GM19463 (cell line): ENCODE data around the gene PCDH7.

Source experiments
- ATAC-seq: cut with Tn5 transposase; IDR thresholded peaks from one replicate; pipeline ENCODE4 v1.9.1; 2021; ENCODE audit warnings: mild to moderate bottlenecking, moderate library complexity; ENCODE audit not compliant: unreplicated experiment

The PCDH7 gene

DNA sequence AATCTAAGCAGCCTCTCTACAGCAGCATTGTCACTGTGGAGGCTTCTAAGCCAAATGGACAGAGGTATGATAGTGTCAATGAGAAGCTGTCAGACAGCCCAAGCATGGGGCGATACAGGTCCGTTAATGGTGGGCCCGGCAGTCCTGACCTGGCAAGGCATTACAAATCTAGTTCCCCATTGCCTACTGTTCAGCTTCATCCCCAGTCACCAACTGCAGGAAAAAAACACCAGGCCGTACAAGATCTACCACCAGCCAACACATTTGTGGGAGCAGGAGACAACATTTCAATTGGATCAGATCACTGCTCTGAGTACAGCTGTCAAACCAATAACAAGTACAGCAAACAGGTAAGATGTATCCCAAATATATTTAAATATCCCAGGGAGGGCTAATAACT lies 4.1 kb downstream of the PCDH7 start:
- no peak for ATAC-seq

DNA sequence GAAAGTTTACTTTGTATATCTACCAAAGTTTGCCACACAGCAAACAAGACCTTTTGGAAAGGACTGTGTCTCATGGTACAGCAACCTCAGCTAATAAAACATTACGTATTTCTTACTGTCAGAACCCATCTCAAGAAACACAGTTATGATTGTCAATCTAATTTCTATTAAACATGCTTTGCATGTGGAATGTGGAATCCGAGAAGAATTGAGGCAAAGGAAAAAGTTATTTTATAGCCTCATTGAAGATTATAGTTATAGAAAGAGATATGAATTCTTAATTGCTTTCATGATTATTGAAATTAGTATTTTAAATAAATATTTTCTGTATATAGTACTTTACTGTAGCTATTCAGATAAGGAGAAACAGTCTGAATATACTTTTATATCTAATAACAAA lies 5.4 kb downstream of the PCDH7 start:
- no peak for ATAC-seq

DNA sequence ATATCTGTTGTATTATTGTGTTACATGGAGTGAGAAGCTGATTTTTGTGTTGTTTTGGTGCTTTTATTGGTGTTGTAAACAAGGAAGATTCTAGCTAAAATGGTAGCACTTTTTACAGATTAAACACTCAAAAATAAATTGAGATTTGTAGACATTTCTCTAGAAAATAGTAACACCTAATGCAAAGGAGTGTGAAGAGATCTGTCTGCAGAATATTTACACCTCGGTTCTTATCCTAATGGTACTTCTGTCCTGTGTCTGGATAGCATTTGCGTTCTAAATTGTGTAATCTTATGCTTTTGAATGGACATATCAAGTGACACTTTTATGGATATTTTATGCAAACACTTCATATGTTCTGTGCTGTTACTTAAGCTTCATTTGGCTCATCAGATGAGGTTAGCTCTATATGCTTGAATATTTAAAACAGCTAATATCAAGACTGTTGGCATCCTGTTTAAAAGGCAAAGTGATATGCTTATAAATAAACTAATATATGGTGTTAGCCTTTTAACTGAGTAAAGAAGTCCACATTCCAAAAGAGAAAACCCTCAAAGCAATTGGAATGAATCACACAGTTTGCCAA lies 6.0 kb downstream of the PCDH7 start:
- no peak for ATAC-seq

- no peak for ATAC-seq
These were observed 7.2 kb downstream of the PCDH7 start for GRCh38 chr4:30727409-30727808.

DNA sequence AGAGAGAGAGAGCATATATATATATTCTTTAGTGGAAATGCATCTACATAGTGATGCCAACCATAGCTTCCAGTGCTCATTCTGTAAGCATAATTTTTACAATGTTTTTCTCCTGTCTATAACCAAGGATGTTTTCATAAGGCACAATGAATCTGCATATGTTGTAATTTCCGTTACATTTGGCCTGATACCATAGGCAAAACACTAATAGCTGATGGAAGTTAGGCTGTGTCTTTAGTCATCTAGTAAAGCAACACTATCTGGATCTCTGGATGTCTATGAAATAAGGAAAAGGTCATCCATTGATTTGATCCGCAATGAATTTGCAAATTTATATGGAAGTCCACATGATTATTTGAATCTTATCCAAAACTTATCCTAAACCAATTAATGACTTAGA lies 8.1 kb downstream of the PCDH7 start:
- no peak for ATAC-seq

GRCh38 chr4:30743897-30744296 lies 23.7 kb downstream of the PCDH7 start:
- no peak for ATAC-seq

DNA sequence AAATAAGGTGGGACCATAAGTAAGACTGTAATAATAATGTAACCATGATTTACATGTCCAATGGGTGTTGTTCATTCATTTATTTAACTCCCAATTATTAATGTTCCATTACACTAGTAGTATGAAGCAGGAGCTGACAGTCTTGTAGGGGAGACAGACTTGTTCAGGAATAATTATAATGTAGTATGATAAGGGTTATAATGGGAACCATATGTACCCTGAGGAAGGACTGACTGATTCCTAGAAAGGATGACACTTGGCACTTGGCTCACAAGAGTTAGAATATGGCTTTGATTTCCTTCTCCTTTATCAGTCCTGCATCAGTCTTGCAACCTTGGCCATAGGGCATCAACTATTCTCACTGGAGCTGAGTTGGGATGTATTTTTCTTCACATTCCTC lies 24.2 kb downstream of the PCDH7 start:
- ATAC-seq: no peak

DNA sequence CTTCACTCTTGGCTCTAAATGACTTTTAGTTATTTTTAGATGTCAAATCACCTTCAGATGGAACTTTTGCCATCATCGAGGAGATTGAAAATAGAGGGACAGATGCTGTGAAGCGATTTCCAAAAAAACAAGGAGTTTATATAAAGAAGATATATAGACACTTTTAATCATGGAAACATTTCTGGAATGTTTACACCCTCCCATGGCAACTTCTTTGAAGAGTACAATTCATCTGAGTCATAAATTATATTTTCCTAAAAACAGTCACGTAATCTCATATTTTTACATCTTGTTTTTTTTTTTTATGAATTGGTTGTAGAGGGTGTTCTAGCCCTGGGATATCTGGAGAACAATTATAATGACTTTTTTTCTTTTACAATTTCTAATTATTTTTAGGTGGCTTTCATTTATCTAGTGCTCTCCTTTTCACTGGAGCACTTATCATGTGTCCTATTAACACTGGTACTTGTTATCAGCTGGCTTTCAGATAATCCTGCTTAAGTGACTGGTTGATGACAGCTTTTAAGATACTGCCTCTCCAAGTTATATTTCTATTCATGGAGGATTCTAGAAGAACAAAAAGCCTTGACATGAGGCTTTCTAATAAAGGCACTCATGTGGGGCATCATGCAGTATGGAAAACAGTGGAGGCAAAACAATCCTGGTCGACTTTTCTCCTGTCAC lies 24.9 kb downstream of the PCDH7 start:
- ATAC-seq: no peak

- no peak for ATAC-seq
These were observed 26.6 kb downstream of the PCDH7 start for GRCh38 chr4:30746735-30747134.

DNA sequence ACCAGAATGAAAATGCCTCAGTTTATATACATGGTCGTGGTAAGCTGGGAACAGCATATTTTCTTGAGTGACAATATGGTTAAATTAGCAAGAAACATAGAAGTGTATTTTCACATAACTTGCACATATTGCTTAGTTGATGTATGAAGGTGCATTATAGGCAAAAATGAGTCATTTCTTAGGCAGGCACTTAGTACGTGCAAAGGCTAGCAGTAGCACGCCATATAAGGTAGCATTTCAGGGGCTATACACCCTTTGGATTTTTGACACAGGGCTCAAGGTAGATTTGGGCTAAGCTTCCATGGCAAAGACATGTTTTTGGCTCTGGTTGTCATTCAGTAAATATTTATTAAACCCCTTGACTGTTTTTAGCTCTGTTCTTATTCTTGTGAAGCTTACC lies 33.1 kb downstream of the PCDH7 start:
- ATAC-seq: no peak

DNA sequence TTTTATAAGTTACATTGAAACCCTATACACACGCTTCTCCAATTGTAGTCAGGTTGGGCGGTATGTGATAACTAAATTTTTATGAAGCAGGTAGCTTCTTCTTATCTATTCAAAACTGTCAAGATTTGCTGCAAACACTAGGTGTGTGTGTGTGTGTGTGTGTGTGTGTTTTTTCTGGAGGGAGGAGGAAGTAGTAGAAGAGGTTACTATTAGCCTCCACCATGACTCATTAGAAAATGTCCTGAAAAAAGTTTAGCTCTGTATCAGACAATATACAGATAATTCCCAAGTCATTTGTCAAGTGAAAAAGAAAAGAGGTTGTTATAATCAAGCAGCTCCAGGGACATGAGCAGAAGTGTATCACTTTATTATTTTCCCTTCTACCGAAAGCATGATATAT lies 33.9 kb downstream of the PCDH7 start:
- no peak for ATAC-seq

GRCh38 chr4:30755346-30755745 lies 35.2 kb downstream of the PCDH7 start:
- ATAC-seq: no peak

DNA sequence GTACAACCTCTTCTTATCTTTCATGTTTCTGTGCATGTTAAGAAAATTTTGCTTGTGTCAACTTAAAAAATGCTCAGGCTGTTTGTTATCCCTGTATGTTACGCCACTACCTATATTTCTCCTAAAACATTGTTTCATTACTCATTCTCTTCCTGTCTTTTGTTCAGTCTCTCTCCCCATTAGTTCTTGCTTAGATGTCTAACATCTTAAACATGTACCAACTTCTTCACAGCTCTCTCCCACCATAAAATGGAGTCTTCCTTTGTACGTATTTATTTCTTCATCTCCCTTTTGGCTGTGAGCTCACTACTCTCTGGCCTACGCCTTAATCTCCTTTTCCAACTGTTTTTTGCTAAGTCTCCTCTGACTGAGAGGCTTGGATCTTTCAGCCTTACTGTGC lies 36.4 kb downstream of the PCDH7 start:
- no peak for ATAC-seq

- no peak for ATAC-seq
These were observed 37.2 kb downstream of the PCDH7 start for GRCh38 chr4:30757357-30757756.

DNA sequence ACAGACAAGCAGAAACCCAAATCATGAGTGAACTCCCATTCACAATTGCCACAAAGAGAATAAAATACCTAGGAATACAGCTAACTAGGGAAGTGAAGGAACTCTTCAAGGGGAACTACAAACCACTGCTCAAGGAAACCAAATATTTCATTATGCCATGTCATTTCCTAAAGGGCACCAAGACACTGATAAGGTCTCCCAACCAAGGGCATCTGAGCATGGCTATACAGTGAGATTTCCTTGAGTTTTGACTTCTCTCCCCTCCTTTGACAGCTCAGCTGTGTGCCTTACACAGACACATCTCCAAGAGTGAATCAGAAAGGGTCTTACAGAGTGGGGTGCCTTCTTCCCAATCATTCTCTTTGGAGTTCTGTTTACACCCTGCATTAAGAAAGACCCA lies 40.4 kb downstream of the PCDH7 start:
- ATAC-seq: no peak

DNA sequence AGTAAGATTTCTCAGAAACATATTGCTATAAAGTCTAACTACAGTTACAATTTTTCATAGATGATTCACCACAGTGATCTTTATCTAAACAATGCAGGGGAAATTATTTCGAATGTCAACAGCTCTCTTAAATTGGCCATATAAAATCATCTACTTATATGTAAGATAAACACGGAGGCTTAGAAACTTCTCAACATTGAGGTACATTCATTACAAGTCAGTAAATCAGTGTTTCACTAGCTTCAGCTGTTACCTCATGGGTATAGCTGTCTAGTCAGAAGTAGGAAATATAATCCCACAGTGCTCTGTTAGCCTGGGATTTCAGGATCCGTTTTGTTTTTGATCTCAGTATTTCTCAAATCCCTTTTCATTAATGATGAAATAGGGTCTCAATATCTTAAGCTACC lies 43.2 kb downstream of the PCDH7 start:
- ATAC-seq: no peak

DNA sequence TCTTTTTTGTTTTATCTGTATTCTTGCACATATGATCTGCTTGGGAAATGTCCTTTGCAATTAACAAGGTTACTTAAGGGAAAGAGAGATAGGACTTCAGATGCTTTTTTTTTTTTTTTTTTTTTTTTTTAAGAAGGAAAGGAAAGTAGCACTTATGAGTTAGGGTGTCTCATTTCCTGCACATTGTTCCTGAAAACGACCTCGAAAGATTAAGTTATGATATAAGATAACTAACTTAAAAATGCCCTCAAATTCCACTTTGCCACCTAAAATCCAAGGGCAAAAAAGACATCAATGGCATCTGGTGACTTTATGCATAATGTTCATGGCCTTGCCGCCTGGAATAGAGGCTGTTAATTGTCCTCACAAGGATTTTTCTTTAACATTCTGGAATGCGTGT lies 44.9 kb downstream of the PCDH7 start:
- ATAC-seq: no peak

DNA sequence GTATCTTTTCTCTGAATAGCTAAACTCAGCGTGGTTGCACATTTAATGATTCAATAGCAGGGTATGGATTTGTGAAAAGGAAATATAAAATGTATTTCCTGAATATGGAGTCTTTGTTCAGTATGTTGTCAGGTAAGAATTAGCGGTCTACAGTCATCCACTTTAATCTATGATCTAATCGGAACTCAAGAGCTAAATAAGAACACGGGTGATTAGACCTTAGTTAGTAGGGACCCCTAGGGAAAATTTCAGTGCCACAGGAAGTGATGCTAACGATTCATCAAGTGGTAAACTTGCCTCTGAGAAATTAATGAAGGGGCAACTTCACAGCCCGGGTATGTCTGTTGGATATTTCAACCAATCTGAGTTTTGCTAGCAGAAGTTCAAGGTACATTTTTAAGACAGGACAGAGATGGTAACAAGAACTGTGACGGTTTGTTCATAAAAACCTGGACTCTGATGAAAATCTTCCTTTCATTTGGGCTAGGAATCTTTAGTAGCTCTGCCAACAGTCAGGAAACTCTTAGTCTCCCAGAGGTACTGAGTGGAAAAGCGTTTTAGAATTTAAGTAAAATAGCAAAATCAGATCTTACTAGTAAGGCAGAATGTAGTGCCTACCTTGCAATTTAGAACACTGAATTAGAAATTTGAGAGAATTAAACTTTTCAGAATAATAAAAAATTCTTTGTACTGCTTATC lies 47.1 kb downstream of the PCDH7 start:
- ATAC-seq: no peak

DNA sequence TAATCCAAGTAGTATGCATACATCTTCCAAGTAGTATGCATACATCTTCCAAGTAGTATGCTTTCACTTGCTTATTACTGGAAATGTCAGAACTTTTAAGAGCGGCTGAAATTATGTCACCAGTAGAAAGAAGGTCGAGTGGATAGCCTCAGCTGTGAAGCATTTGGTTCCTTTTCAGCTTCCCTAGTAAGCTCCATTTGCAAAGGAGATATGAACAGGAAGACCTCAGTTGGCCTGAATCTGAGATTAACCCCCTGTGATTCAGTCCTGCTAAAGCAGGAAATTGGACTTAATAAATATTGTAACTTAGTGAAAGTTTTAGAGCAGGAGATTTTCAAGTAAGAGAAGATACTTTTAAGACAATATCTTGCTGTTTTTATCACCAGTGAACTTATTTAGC lies 48.1 kb downstream of the PCDH7 start:
- ATAC-seq: no peak

DNA sequence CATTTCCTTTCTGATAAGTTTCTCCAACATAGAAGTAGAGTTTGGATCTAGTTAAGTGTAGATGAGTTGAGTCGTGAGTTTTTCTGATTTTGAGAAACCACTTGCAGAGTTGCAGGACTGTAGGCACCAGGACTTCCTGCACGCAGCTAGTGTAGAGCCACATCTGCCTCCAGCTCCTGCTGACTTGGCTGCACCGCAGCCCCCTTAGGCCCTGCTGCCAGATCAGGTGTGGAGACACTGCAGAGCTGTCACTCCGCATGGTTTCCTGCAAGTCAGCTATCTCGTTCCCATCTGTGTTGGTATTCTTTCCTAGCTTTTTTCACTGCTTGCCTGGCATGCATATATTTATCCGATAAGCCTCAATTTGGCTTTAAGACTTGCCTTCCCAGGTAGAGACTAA lies 48.9 kb downstream of the PCDH7 start:
- ATAC-seq: no peak

GRCh38 chr4:30770049-30770549 lies 49.9 kb downstream of the PCDH7 start:
- no peak for ATAC-seq

DNA sequence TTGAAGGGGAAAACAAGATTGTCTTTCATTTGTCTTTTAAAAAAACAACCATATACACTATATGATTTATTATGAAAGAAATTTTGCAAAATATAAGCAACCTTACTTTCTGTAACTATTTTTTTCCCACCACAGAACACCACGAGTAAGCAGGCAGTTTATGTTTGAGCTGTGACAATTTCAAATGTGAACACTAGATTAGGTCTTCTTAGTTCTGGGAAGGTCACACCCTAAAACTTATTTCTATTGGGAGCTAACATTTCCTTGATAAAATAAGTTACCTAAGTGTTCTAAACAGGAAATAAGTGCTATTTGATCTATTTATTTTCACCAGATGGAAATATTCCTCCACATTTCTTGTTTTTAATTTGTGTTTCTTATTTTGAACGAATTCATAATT lies 50.6 kb downstream of the PCDH7 start:
- no peak for ATAC-seq
